Lung (tissue), 12 donors: ENCODE data around the gene COL15A1. TPM values are rescaled to one million over a fixed set of nuclear protein-coding genes. Genes with fewer than 3 reads are reported as not detected.

Experiments used
- ATAC-seq: fragments of 200-7000 bp; cut with Tn5 transposase; one replicate; pipeline ENCODE4 v1.9.1; 2020; ENCODE audit warnings: moderate number of reproducible peaks; ENCODE audit not compliant: insufficient read depth, low FRiP score
- DNase-seq, 3 donors: peaks; one replicate each; pipeline ENCODE4 v3.0.0-alpha.2; 2013 to 2017
- H3K27ac ChIP-seq, 2 donors: one replicate each; pipeline ENCODE4 v1.5.1; 2013; ENCODE audit warnings: mild to moderate bottlenecking in 2 of 2, moderate library complexity in 2 of 2, control low read depth in 1 of 2, inconsistent platforms in 1 of 2, low read depth in 1 of 2, low read length in 1 of 2
- H3K27me3 ChIP-seq, 3 donors: one replicate each; pipeline ENCODE4 v1.5.1; 2013; ENCODE audit warnings: low read length in 2 of 3; ENCODE audit not compliant: control insufficient read depth in 3 of 3, insufficient read depth in 3 of 3
- H3K36me3 ChIP-seq, 4 donors: one replicate each; pipeline ENCODE4 v1.5.1; 2013; ENCODE audit warnings: low read length in 4 of 4, mild to moderate bottlenecking in 1 of 4, moderate library complexity in 1 of 4; ENCODE audit not compliant: control insufficient read depth in 4 of 4, insufficient read depth in 4 of 4
- H3K4me1 ChIP-seq, 5 donors: one replicate each; pipeline ENCODE4 v1.5.1; 2013; ENCODE audit warnings: low read length in 5 of 5, mild to moderate bottlenecking in 2 of 5, moderate library complexity in 1 of 5; ENCODE audit not compliant: control insufficient read depth in 5 of 5, insufficient read depth in 5 of 5
- H3K4me3 ChIP-seq: one replicate; pipeline ENCODE4 v1.5.1; 2013; ENCODE audit warnings: mild to moderate bottlenecking, control low read depth, moderate library complexity
- H3K9ac ChIP-seq, 2 donors: one replicate each; pipeline ENCODE4 v1.5.1; 2013; ENCODE audit warnings: low read length in 2 of 2, control low read depth in 1 of 2; ENCODE audit not compliant: insufficient read depth in 1 of 2
- H3K9me3 ChIP-seq, 4 donors: one replicate each; pipeline ENCODE4 v1.5.1; 2013; ENCODE audit warnings: low read length in 3 of 4, mild to moderate bottlenecking in 1 of 4, moderate library complexity in 1 of 4; ENCODE audit not compliant: control insufficient read depth in 4 of 4, insufficient read depth in 3 of 4
- WGBS, 2 donors: extraction: QIAGEN DNeasy Blood & Tissue Kit; methylation state at CpG; one replicate each; pipeline ENCODE4 v1.1.7; 2013; 5-methylcytosine and 5-hydroxymethylcytosine counted together
- polyA plus RNA-seq, 2 donors: library from polyadenylated mRNA; stranded (reverse); fragments of 200-250 nt; gene quantifications; one replicate each; pipeline ENCODE4 v1.2.1, GENCODE V29; 2013
- total RNA-seq, 2 donors: library from RNA; depleted of rRNA in 1 of 2; stranded (reverse); fragments of >200 nt in 1 of 2; gene quantifications; one replicate each; pipeline ENCODE4 v1.2.1, GENCODE V29; 2014 to 2021
- TF ChIP-seq, protein P1 (sequence below): IDR thresholded peaks from 2 replicates; pipeline ENCODE4 v1.5.1; 2012; ENCODE audit warnings: mild to moderate bottlenecking; ENCODE audit errors: control extremely low read depth, extremely low read depth
- donor health status: control.
- donor health status: control.
- donor health status: Bipolar disorder and iron deficiency.
- donor health status: healthy.
- donor health status: DM: yes; HTN: yes; CAD: no.

Gene COL15A1
- total and polyA plus RNA-seq, 4 donors: 2.9 to 40.5 (median 8.5) TPM

DNA sequence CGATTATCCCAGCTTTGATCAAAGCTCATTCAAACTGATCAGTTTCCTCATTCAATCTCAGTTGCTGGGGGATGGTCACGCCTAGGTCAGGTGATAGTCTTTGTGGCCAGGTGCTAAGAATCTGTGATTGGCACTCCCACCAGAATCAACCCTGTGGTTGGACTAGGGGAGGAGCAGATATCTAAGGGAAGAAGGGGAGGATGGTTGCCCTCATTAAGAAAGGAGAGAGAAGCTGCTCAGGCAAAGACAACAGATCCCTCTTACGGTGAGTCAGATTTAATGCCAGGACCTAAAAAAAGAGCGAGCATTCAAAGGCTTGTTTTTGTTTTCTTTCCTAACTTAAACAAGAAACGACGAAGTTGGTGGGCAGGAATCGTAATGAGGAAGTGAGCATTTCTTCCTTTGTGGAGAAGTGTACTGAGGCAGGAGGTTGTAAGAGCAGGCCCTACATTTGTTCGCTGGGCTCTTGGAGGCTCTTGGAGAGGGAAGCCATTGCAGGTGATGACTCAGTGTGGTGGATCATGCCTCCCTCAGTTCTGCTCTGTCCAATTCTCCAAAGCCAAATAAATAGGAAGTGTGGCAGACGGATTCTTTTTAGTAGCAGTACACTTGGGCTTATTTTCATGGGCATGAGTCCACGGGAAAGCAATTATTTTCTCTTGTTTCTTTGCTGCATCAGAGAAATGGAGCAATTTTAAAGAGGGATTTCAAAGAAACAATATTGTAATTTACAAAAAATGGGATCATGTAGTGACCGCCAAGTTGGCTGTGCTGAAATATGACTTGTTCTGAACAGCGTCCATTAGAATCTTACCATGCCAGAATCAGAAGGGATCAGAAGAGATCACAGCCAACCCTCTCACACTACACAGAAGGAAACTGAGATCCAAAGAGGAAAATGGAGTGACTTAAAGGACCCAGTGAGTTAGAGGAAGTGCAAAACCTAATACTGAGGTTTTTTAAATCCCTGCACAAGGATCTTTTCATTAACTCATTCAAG, 142.5 kb downstream of the COL15A1 start:
- Histone ChIP-seq H3K27me3 (no peaks in the 10 kb centered on the region), H3K36me3 (no peaks in the 10 kb centered on the region), H3K27ac (no peak overlapping the region), H3K4me1 (peaks cover 0 to 8% (median 0%) of the 10 kb centered on the region in 5 donors), H3K9ac (no peak overlapping the region), H3K9me3 (peaks cover 0 to 4% (median under 1%) of the 10 kb centered on the region in 4 donors), H3K4me3 (no peak overlapping the region)
- ATAC-seq: peak; percentile 76
- TF ChIP-seq, protein P1, sequence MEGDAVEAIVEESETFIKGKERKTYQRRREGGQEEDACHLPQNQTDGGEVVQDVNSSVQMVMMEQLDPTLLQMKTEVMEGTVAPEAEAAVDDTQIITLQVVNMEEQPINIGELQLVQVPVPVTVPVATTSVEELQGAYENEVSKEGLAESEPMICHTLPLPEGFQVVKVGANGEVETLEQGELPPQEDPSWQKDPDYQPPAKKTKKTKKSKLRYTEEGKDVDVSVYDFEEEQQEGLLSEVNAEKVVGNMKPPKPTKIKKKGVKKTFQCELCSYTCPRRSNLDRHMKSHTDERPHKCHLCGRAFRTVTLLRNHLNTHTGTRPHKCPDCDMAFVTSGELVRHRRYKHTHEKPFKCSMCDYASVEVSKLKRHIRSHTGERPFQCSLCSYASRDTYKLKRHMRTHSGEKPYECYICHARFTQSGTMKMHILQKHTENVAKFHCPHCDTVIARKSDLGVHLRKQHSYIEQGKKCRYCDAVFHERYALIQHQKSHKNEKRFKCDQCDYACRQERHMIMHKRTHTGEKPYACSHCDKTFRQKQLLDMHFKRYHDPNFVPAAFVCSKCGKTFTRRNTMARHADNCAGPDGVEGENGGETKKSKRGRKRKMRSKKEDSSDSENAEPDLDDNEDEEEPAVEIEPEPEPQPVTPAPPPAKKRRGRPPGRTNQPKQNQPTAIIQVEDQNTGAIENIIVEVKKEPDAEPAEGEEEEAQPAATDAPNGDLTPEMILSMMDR: no peak
- WGBS, 2 donors: 62 to 64% methylated on average over 12 of the region's 12 CpGs
- DNase-seq: no peak

DNA sequence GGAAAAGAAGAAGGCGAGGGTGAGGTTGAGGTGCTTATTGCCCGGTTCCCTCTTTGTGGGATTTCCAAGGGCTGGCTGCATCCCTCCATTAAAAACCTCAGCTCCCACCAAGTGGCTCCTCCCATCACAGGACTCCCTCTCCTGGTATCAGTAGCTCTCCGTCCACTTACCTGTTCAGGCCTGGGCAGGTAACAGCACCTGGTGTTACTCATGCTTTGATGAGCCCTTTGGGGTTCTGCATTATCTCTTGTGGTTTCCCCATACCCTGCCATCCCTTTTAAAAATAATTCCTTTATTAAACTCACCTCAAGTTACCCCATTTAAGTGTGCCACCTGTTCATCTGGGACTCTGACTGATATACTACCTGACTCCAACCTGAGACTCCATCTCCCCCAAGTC, 143.8 kb downstream of the COL15A1 start:
- TF ChIP-seq, protein P1: no peak
- H3K9ac ChIP-seq: no peak overlapping the region
- ATAC-seq (no peak), DNase-seq (no peak)
- no peak overlapping the region for H3K4me3 ChIP-seq
- H3K27me3 ChIP-seq: no peaks in the 10 kb centered on the region
- WGBS, 2 donors: 94 to 98% methylated on average over 3 of the region's 3 CpGs
- H3K27ac ChIP-seq: no peak overlapping the region
- H3K36me3 ChIP-seq: no peaks in the 10 kb centered on the region
- H3K4me1 ChIP-seq: peaks cover 0 to 6% (median 0%) of the 10 kb centered on the region in 5 donors
- peaks cover 0 to 4% (median under 1%) of the 10 kb centered on the region in 4 donors for H3K9me3 ChIP-seq

DNA sequence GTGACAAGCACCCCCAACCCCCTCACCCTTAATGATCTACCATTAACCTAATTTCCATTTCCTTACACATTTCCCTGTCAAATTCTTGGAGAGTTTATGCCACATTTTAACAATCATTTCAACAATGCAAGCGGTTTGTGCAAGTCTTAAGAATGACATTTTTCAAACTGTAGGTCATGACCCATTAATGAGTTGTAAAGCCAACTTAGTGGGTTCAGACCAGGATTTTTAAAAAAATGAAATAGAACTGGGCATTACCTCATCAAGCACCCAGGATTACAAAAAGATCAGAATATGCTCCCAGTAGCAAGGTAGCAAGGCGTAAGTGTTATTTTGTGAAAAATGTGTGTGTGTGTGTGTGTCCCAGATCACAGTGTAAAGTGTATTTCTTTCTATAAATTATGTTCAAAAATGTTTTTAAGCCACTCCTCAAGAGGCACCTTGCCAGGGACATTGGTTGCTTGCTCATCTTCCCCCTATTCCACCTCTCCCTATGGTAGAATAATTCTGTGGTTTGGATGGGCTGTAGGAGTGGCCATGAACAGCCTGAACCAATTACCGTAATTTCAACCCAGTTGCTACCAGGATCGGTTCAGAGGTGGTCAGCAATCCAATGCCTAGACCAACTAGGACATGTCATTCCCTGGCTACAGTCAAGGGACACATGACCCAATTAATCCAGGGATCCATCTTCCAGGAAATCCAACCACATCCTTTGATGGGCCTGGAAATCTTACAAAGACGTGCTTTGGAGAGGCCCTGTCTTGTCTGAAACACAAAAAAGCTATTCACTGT, 146.8 kb downstream of the COL15A1 start:
- H3K27ac ChIP-seq: no peak overlapping the region
- no peak for ATAC-seq
- peaks cover 0 to 4% (median under 1%) of the 10 kb centered on the region in 4 donors for H3K9me3 ChIP-seq
- H3K4me1 ChIP-seq: peaks cover 0 to 5% (median 0%) of the 10 kb centered on the region in 5 donors
- TF ChIP-seq, protein P1: no peak
- H3K36me3 ChIP-seq: no peaks in the 10 kb centered on the region
- H3K4me3 ChIP-seq: no peak overlapping the region
- no peaks in the 10 kb centered on the region for H3K27me3 ChIP-seq
- H3K9ac ChIP-seq: no peak overlapping the region
- WGBS, 2 donors: 92 to 97% methylated on average over 5 of the region's 5 CpGs
- no peak for DNase-seq
